CD4-positive, alpha-beta T cell treated with Interleukin-4 for 1 hour (primary cell): ENCODE measurements around the gene NSL1.
"Not testable (repeated sequence)": the region's sequence is repeated elsewhere in the genome, so short reads cannot be mapped to it uniquely, and the experiment has no call there.

ENCODE experiments used
- DNase-seq, 2 donors: peaks; one replicate each; pipeline ENCODE4 v3.0.0-alpha.2; 2020 to 2022

NSL1 gene

GRCh38 chr1:212791676-212792395, at the start of gene NSL1, which contains the start of gene TATDN3:
NSL1 (minus strand) TSS chr1:212791777; CDS start chr1:212791763, 14 bp downstream.
TATDN3 (plus strand) TSS chr1:212791894; CDS start chr1:212791922, 28 bp downstream.
- peak; percentile 90 to 96 for DNase-seq

- no peak for DNase-seq
Observed at GRCh38 chr1:212838145-212838544, 46.6 kb upstream of the NSL1 start.

- DNase-seq: not testable (repeated sequence)
Observed at GRCh38 chr1:212833211-212834207, 41.9 kb upstream of the NSL1 start.

GRCh38 chr1:212828395-212828794, 36.8 kb upstream of the NSL1 start:
- DNase-seq: no peak

GRCh38 chr1:212827831-212828278, 36.3 kb upstream of the NSL1 start:
- DNase-seq: no peak

GRCh38 chr1:212827171-212827776, 35.7 kb upstream of the NSL1 start:
- no peak for DNase-seq

GRCh38 chr1:212825798-212826452, 34.3 kb upstream of the NSL1 start:
- DNase-seq: no peak

GRCh38 chr1:212824201-212824600, 32.6 kb upstream of the NSL1 start:
- DNase-seq: no peak

GRCh38 chr1:212822956-212823355, 31.4 kb upstream of the NSL1 start:
- DNase-seq: no peak

- no peak for DNase-seq
Observed at GRCh38 chr1:212820969-212821368, 29.4 kb upstream of the NSL1 start.

- DNase-seq: peak in 1 of 2 donors; percentile 16
Observed at GRCh38 chr1:212819726-212820125, 28.1 kb upstream of the NSL1 start.

- no peak for DNase-seq
Observed at GRCh38 chr1:212816567-212817278, 25.1 kb upstream of the NSL1 start.

GRCh38 chr1:212814537-212815334, 23.2 kb upstream of the NSL1 start:
- DNase-seq: peak in 1 of 2 donors; percentile 15

GRCh38 chr1:212805767-212806166, 14.2 kb upstream of the NSL1 start:
- no peak for DNase-seq

- DNase-seq: no peak
Observed at GRCh38 chr1:212797681-212798080, 6.1 kb upstream of the NSL1 start.

- DNase-seq: peak; percentile 28 to 47
Observed at GRCh38 chr1:212794561-212795014, 3.0 kb upstream of the NSL1 start.

- no peak for DNase-seq
Observed at GRCh38 chr1:212792396-212792908, 875 bp upstream of the NSL1 start.

- DNase-seq: no peak
Observed at GRCh38 chr1:212791261-212791675, 309 bp downstream of the NSL1 start.

GRCh38 chr1:212785871-212786270, 5.7 kb downstream of the NSL1 start:
- no peak for DNase-seq

GRCh38 chr1:212783976-212784375, 7.6 kb downstream of the NSL1 start:
- no peak for DNase-seq
